ENCODE data around the gene ASCL2. TPM values are rescaled to one million over a fixed set of nuclear protein-coding genes. Genes with fewer than 3 reads are reported as not detected.
"Not testable (repeated sequence)": the region's sequence is repeated elsewhere in the genome, so short reads cannot be mapped to it uniquely, and the experiment has no call there.

ASCL2 gene
- polyA plus RNA-seq, 1 donor, result 0.10 TPM

GRCh38 chr11:2298131-2298794 is 27.9 kb upstream of the ASCL2 start:
- no peak for DNase-seq (ENCODE audit: low read depth)

DNA sequence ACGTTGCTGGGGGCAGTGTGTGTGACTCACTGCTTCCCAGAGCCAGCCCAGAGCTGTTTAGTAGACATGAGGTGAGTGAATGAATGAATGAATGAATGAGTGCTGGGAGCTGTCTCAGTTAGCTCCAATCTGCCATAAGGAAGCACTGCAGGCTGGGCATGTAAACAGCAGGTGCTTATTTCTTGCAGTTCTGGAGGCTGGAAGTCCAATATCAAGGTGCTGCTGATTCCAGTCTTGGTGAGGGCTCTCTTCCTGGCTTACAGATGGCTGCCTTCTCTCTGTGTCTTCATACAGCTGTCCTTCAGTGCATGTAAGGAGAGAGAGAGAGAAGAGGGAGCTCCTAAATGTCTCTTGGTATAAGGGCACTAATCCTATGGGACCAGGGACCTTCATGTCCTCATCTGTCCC is 27.2 kb upstream of the ASCL2 start:
- no peak for DNase-seq (ENCODE audit: low read depth)

GRCh38 chr11:2296913-2297622 is 26.7 kb upstream of the ASCL2 start:
- DNase-seq (ENCODE audit: low read depth), result no peak

DNA sequence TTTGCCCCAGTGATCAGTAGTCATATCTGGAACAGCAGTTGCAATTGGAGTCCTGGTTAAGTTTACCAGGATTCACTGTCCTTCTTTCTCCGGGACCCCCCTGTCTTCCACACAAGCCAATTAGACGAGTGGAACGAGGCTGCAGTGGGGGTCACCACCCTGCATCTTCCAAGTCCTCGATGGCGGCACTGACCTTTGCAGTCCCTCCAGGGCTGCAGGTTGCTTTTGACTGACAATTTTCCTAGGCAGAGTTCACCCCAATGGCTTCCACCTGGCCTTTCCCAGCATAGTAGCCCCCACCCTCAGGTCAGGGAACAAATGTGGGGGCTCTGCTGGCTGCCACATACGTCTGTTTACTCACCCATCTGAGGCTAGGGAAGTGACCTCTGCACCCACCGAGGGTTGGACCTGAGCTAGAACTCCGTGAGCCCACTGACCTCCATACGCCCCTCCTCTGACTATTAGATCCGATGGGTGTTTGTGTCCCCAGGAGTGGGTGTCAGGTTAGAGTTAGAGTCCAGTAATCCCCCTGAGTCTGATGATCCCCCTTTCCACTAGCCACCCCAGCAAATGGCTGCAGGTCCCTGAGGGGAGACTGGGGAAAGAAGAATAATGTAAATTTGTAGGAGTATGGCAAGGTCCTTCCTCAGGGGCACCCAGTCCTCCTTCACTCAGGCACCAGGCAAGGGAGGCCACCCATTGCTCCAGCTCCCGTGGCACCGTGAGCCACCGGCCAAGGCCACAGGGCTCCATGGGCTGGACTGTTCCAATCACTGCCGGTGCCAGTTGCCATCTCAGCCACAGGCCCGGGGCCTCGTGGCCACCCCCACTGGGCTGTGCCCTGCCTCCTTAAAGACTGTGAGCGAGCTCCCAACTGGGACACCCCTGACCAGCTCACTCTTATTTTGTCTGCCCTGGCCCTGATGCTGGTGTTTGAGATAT is 25.9 kb upstream of the ASCL2 start:
- no peak for DNase-seq (ENCODE audit: low read depth)

DNA sequence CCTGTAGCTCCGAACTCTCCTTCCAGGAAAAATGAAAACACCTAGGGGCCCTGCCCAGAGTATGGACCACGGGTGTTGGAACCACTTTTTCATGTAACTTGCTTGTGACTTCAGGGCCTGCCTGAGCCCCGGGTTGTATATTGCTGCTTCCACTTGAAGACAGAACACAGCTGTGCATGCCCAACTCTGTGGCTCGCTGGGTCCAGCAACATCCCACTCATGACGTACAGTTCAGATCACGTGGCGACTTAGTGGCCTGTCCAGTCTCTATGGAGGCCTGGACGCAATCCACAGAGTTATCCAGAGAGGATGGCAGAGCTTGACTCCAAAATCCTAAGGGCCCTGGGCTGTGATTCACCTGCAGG is 24.5 kb upstream of the ASCL2 start:
- no peak for DNase-seq (ENCODE audit: low read depth)

GRCh38 chr11:2293984-2294925 is 23.9 kb upstream of the ASCL2 start:
- no peak for DNase-seq (ENCODE audit: low read depth)

DNA sequence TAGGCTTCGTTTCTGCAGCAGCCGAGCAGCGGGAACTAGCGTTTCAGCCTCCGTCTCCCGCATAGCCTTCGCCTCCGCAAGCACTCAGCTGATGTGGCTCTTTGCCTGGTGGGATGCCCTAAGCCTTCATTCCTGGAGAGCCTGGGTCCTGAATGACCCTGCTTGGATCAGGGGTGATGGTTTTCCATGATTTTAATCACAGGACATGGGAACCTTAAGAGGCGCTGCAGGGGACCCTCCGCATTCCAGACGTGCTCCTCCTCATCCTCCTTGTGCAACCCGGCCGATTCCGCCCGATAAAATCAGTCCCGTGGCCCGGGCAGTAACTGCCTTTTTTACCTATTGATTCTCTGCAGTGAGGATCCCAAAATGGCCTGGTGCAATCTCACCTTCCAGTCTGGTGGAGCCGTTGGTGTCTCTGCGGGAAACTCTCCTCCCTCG is 23.2 kb upstream of the ASCL2 start:
- no peak for DNase-seq (ENCODE audit: low read depth)

DNA sequence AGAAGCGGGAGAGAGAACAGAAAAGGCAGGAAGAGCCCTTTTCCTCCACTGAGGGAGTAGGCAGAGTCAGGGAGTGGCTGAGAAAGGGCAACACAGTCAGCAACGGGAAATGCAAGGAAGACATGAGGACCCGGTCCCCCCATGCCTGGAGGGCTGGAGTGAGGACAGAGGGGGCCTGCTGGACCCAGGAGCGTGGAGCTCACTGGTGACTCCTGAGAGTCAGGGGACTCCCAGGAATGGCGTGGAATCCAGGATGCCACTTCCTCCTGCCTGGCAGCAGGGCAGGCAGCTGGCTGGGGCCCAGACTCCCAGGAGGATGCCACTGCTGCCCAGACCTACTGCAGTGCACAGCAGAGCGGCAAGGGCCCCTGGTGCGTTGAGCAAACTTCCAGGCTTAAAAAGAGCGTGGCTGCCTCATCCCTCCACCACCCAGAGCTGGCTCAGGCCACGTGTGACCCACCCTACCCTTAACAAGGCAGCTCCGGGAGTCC is 20.0 kb upstream of the ASCL2 start:
- DNase-seq (ENCODE audit: low read depth), result no peak

GRCh38 chr11:2289859-2290258 is 19.5 kb upstream of the ASCL2 start:
- no peak for DNase-seq (ENCODE audit: low read depth)

DNA sequence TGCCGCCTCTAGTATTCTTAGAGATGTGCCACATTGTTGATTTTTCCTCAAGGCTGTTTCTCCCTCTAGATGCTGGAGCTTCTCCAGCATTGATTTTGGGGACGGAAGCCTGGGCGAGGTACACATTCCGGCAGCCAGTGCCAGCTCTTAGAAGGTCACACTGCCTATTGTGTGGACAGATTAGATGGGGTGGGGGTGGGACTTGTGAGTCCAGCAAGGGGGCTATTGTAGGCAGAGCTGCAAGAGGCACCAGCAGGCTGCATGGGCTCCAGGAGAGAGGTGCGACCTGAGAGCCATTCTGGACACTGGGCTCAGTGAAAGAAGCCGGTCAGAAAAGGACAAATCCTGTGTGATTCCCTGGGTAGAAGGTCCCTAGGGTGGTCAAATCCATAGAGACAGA is 19.0 kb upstream of the ASCL2 start:
- DNase-seq (ENCODE audit: low read depth), result no peak

GRCh38 chr11:2287091-2287490 is 16.7 kb upstream of the ASCL2 start:
- DNase-seq (ENCODE audit: low read depth), result no peak

DNA sequence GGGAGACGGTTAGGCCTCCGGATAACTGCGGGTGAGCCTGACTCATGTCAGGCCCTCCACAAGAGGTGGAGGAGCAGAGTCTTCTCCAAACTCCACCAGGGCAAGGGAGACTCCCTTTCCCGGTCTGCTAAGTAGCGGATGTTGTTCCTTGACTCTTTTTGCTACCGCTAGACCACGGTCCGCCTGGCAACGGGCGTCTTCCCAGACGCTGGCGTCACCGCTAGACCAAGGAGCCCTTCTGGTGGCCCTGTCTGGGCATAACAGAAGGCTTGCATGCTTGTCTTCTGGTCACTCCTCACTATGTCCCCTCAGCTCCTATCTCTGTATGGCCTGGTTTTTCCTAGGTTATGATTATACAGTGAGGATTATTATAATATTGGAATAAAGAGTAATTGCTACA is 16.0 kb upstream of the ASCL2 start:
- DNase-seq (ENCODE audit: low read depth), result not testable (repeated sequence)

- no peak for DNase-seq (ENCODE audit: low read depth)
Measured at GRCh38 chr11:2280208-2280607, 9.8 kb upstream of the ASCL2 start.

GRCh38 chr11:2277933-2278523 is 7.6 kb upstream of the ASCL2 start:
- DNase-seq (ENCODE audit: low read depth), result no peak

GRCh38 chr11:2277008-2277346 is 6.6 kb upstream of the ASCL2 start:
- no peak for DNase-seq (ENCODE audit: low read depth)

DNA sequence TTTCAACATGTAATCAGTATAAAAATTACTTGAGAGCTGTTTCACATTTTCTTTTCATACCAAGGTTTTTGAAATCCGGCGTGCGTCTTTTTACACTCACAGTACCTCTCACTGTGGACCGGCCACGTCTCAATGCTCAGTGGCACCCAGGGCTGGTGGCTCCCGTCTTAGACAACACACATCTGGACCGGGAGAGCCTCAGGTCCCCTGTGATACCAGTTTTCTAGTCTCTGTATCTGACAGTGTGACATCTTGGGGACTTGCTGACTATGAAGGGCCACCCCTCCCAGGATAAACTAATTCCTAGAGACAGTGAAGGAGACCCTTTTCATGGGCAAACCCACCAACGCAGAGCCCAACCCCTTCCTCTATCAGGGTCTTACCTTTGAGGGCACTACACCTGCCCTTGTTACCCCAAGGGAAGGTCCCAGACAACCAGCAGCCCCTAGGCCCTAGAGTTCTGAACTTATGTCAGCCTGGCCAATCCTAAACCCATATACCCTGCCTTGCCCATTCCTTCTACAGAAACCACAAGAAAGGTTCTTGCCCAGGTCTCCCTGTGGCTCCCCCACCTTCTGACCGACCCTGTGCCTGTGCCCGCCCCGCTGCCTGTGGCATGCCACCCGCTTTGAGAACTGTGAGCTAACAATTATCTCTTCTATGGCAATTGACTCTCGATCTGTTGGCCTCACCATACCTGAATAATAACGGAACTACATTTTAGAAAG is 6.1 kb upstream of the ASCL2 start:
- DNase-seq (ENCODE audit: low read depth), result no peak

- no peak for DNase-seq (ENCODE audit: low read depth)
Measured at GRCh38 chr11:2275334-2276279, 5.2 kb upstream of the ASCL2 start.

- DNase-seq (ENCODE audit: low read depth), result no peak
Measured at GRCh38 chr11:2273771-2274170, 3.4 kb upstream of the ASCL2 start.

GRCh38 chr11:2273311-2273710 is 2.9 kb upstream of the ASCL2 start:
- DNase-seq (ENCODE audit: low read depth), result no peak

All from forelimb muscle (tissue), 1 donor.